SU-DHL-6 (cell line): Measurements from ENCODE around the gene NMT2.

Experiments used
- EZH2phosphoT487 ChIP-seq: fragments of 200-600 bp; sonication (generic), shearing (Covaris generic); conservative IDR thresholded peaks from 2 replicates; pipeline ENCODE4 v1.6.1; 2018; ENCODE audit warnings: mild to moderate bottlenecking, antibody characterized with exemption, low read length, moderate library complexity, mixed read lengths
- TF ChIP-seq, protein P1 (sequence below): fragments of 200-600 bp; sonication (generic); IDR thresholded peaks from one replicate; pipeline ENCODE4 v1.5.1; 2017; ENCODE audit warnings: antibody characterized with exemption, mild to moderate bottlenecking, low read length, moderate library complexity; ENCODE audit not compliant: insufficient read depth, poor library complexity, severe bottlenecking

DNA sequence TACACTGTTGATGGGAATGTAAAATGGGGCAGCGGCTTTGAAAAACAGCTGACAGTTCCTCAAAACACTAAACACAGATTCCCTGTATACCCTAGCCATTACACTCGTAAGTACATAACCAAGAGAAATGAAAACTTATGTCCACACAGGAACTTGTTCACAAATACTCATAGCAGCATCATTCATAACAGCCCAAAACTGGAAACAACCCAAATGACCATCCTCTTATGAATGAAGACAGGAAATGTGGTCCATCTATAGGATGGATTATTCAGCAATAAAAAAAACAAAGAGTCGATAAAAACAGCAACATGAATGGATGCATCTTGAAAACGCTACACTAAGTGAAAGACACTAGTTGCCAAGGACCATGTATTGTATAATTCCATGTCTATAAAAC, 23.7 kb downstream of the NMT2 start:
- TF ChIP-seq, protein P1, sequence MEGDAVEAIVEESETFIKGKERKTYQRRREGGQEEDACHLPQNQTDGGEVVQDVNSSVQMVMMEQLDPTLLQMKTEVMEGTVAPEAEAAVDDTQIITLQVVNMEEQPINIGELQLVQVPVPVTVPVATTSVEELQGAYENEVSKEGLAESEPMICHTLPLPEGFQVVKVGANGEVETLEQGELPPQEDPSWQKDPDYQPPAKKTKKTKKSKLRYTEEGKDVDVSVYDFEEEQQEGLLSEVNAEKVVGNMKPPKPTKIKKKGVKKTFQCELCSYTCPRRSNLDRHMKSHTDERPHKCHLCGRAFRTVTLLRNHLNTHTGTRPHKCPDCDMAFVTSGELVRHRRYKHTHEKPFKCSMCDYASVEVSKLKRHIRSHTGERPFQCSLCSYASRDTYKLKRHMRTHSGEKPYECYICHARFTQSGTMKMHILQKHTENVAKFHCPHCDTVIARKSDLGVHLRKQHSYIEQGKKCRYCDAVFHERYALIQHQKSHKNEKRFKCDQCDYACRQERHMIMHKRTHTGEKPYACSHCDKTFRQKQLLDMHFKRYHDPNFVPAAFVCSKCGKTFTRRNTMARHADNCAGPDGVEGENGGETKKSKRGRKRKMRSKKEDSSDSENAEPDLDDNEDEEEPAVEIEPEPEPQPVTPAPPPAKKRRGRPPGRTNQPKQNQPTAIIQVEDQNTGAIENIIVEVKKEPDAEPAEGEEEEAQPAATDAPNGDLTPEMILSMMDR = no peak
- no peak for TF ChIP-seq EZH2phosphoT487
